HepG2 (cell line): ENCODE results near the gene ATOH8. TPM values are rescaled to one million over a fixed set of nuclear protein-coding genes. Genes with fewer than 3 reads are reported as not detected.

Experiments
- ATAC-seq: fragments of 200-7000 bp; cut with Tn5 transposase; 3 replicates; pipeline ENCODE4 v1.9.1; 2020; ENCODE audit warnings: mild to moderate bottlenecking, moderate library complexity
- BruUV-seq: library from RNA; stranded (reverse); fragments of 400-500 nt; replicated peaks from 2 replicates; lab custom pipeline; 2021; lab: Mats Ljungman, UMichigan
- CTCF ChIA-PET: fragments of 300-600 bp; formaldehyde crosslinking; extraction: SDS; loops from one replicate; lab custom pipeline; 2021; ENCODE audit warnings: low total read pairs, inconsistent platforms, low intra/inter-chr PET ratio; lab: Yijun Ruan, JAX
- POLR2A ChIA-PET: fragments of 350-600 bp; sonication (Branson Sonifier 250); formaldehyde crosslinking; loops from one replicate; lab custom pipeline; 2020; ENCODE audit warnings: antibody characterized with exemption, inconsistent platforms; lab: Yijun Ruan, JAX
- DNase-seq: peaks from one replicate; pipeline ENCODE4 v3.0.0-alpha.2; 2015; ENCODE audit warnings: low spot score
- FAIRE-seq: peaks from 3 replicates; lab custom pipeline; 2011; peaks lifted over from hg19 to GRCh38; lab: Jason Lieb, UNC
- H2AFZ ChIP-seq: one replicate; pipeline ENCODE4 v1.6.1; 2011; ENCODE audit warnings: low read length, inconsistent platforms
- H3K27ac ChIP-seq: fragments of 300-600 bp; 3 replicates; pipeline ENCODE4 v1.8.0; 2011; ENCODE audit warnings: mixed run types, mild to moderate bottlenecking, mixed read lengths, low read length, inconsistent platforms; ENCODE audit not compliant: insufficient read depth; ENCODE audit errors: extremely low read length
- H3K27me3 ChIP-seq, 2 experiments: fragments of 200-600 bp in 1 of 2; 2 replicates in 1 of 2; 3 replicates in 1 of 2; pipeline versions ENCODE4 v1.6.0 to v1.8.0; 2011; ENCODE audit warnings: low read length in 2 of 2, mild to moderate bottlenecking in 2 of 2, moderate library complexity in 2 of 2, inconsistent platforms in 1 of 2; ENCODE audit not compliant: insufficient read depth in 2 of 2, control insufficient read depth in 1 of 2
- H3K36me3 ChIP-seq, 2 experiments: fragments of 200-600 bp in 1 of 2; replicated peaks in 1 of 2; 2 replicates in 1 of 2; 3 replicates in 1 of 2; pipeline versions ENCODE4 v1.5.1 to v1.8.0; 2011; ENCODE audit warnings: low read length in 2 of 2, inconsistent platforms in 1 of 2; ENCODE audit not compliant: insufficient read depth in 2 of 2, control insufficient read depth in 1 of 2
- H3K4me1 ChIP-seq: 2 replicates; pipeline ENCODE4 v1.5.1; 2012; ENCODE audit warnings: low read length, inconsistent platforms; ENCODE audit not compliant: insufficient read depth
- H3K4me2 ChIP-seq: 2 replicates; pipeline ENCODE4 v1.6.0; 2011; ENCODE audit warnings: low read depth, low read length, inconsistent platforms
- H3K4me3 ChIP-seq, 3 experiments: fragments of 200-600 bp in 1 of 3; sonication (generic), shearing (Covaris generic) in 1 of 3; replicated peaks in 1 of 3; 2 replicates each; pipeline ENCODE4 v1.5.1; 2011 to 2016; ENCODE audit warnings: low read length in 3 of 3, inconsistent platforms in 2 of 3, low read depth in 2 of 3, mild to moderate bottlenecking in 2 of 3, control low read depth in 1 of 3, mixed read lengths in 1 of 3; ENCODE audit not compliant: insufficient read depth in 1 of 3
- H3K79me2 ChIP-seq: one replicate; pipeline ENCODE4 v1.6.1; 2011; ENCODE audit warnings: low read length, inconsistent platforms; ENCODE audit not compliant: insufficient read depth
- H3K9ac ChIP-seq: 2 replicates; pipeline ENCODE4 v1.6.0; 2011; ENCODE audit warnings: mild to moderate bottlenecking, low read depth, low read length, inconsistent platforms; ENCODE audit not compliant: insufficient read depth
- H3K9me3 ChIP-seq: 2 replicates; pipeline ENCODE4 v1.5.1; 2012; ENCODE audit warnings: mild to moderate bottlenecking, low read length
- H4K20me1 ChIP-seq: 2 replicates; pipeline ENCODE4 v1.6.0; 2011; ENCODE audit warnings: inconsistent platforms, mild to moderate bottlenecking, low read length, moderate library complexity; ENCODE audit not compliant: insufficient read depth
- CCDC6 ChIP-seq: sonication (generic); formaldehyde crosslinking; IDR thresholded peaks from 2 replicates; pipeline ENCODE4 v1.8.1; 2022; ENCODE audit warnings: mild to moderate bottlenecking, missing genetic modification reagents, moderate library complexity
- IRX3 ChIP-seq: sonication (generic); formaldehyde crosslinking; IDR thresholded peaks from 2 replicates; pipeline ENCODE4 v1.8.1; 2023; ENCODE audit warnings: mild to moderate bottlenecking, low read depth, missing genetic modification reagents, borderline replicate concordance
- POLR2G ChIP-seq: fragments of 200-400 bp; formaldehyde crosslinking; IDR thresholded peaks from 2 replicates; pipeline ENCODE4 v1.6.1; 2018; ENCODE audit warnings: mild to moderate bottlenecking, low read depth, low read length, moderate library complexity
- SAFB2 ChIP-seq: sonication (generic); formaldehyde crosslinking; IDR thresholded peaks from 2 replicates; pipeline ENCODE4 v1.5.1; 2020; ENCODE audit warnings: missing genetic modification reagents, low read depth, mild to moderate bottlenecking, borderline replicate concordance
- ZKSCAN8 ChIP-seq: IDR thresholded peaks from 2 replicates; pipeline ENCODE4 v1.6.1; 2016; ENCODE audit warnings: borderline replicate concordance, missing genetic modification reagents, missing compliant biosample characterization
- ZNF337 ChIP-seq: sonication (generic); formaldehyde crosslinking; IDR thresholded peaks from 2 replicates; pipeline ENCODE4 v1.5.1; 2020; ENCODE audit warnings: missing genetic modification reagents, low read depth, mild to moderate bottlenecking, borderline replicate concordance
- ZSCAN21 ChIP-seq: sonication (generic); formaldehyde crosslinking; IDR thresholded peaks from 2 replicates; pipeline ENCODE4 v1.8.0; 2022; ENCODE audit warnings: mild to moderate bottlenecking, missing genetic modification reagents, moderate library complexity, borderline replicate concordance
- WGBS: methylation state at CpG from one replicate; pipeline ENCODE4 v1.1.6; 2017; ENCODE audit warnings: low lambda C conversion rate; 5-methylcytosine and 5-hydroxymethylcytosine counted together
- in situ Hi-C: cut with HindIII; loops from 2 replicates; pipeline ENCODE4 v1.10.0; 2017; ENCODE audit warnings: low pct_unique_long_range_greater_than_20kb; ENCODE audit not compliant: extremely low pct_ligation_motif_present
- intact Hi-C: fragments of 100-400 bp; cut with micrococcal nuclease; formaldehyde crosslinking; loops from one replicate; pipeline ENCODE4 v1.10.0; 2022; ENCODE audit not compliant: unreplicated experiment
- polyA plus RNA-seq, 8 experiments: library from polyadenylated mRNA; depleted of rRNA in 3 of 8; stranded (reverse) in 7 of 8; unstranded in 1 of 8; fragments of >200 nt; fragmentation: Illumina TruSeq in 4 of 8; extraction: Trizol in 4 of 8; gene quantifications; 2 replicates each; pipeline versions ENCODE4 v1.2.1 to v1.2.3, GENCODE V29; 2011 to 2016; ENCODE audit warnings: low read depth in 4 of 8, missing spikeins in 1 of 8, mixed read lengths in 1 of 8; ENCODE audit not compliant: insufficient read depth in 1 of 8
- total RNA-seq, 5 experiments: library from RNA; depleted of rRNA; stranded (reverse); fragments of >200 nt; fragmentation: Illumina TruSeq; extraction: Trizol; gene quantifications; 2 replicates each; pipeline ENCODE4 v1.2.3, GENCODE V29; 2016; ENCODE audit warnings: low read depth in 1 of 5
- TF ChIP-seq, protein P1 (sequence below): fragments of 450-650 bp; IDR thresholded peaks from 2 replicates; pipeline ENCODE4 v1.6.1; 2016
- TF ChIP-seq, protein P2 (sequence below): sonication (generic); formaldehyde crosslinking; IDR thresholded peaks from 2 replicates; pipeline ENCODE4 v1.5.0; 2020; ENCODE audit warnings: mild to moderate bottlenecking, missing genetic modification reagents, borderline replicate concordance
- TF ChIP-seq, protein P3 (sequence below): sonication (generic); formaldehyde crosslinking; IDR thresholded peaks from 2 replicates; pipeline ENCODE4 v1.5.1; 2020; ENCODE audit warnings: mild to moderate bottlenecking, moderate library complexity, missing genetic modification reagents

The ATOH8 gene
- total and polyA plus RNA-seq, 2 of the 13 experiments (the other 11 are each of a cell fraction or from before 2014, with no cell fraction given): 0.13 to 0.61 TPM

DNA sequence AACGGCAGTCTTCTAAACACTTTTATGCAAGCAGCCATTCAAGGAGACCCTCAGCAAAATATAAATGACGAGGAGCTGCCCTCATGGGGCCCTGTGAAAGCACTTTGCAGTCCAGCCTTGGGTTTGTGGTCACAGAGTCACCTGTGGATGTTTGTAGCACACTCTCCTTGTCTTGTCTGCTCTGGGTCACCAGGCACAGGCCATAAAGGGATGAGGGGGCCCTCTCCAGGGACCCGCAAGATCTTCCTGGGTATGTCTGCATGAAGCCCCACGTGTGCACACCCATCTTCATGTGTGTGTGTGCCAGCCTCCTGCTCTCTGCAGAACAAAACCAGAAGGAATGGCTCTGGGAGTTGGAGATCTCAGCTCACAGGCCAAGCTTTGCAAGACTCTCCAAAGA is 36.2 kb downstream of the ATOH8 start (continued):
- TF ChIP-seq, protein P1, sequence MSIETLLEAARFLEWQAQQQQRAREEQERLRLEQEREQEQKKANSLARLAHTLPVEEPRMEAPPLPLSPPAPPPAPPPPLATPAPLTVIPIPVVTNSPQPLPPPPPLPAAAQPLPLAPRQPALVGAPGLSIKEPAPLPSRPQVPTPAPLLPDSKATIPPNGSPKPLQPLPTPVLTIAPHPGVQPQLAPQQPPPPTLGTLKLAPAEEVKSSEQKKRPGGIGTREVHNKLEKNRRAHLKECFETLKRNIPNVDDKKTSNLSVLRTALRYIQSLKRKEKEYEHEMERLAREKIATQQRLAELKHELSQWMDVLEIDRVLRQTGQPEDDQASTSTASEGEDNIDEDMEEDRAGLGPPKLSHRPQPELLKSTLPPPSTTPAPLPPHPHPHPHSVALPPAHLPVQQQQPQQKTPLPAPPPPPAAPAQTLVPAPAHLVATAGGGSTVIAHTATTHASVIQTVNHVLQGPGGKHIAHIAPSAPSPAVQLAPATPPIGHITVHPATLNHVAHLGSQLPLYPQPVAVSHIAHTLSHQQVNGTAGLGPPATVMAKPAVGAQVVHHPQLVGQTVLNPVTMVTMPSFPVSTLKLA: no peak
- TF ChIP-seq ZKSCAN8 (CRISPR knock-in tag) (no peak), ZNF337 (CRISPR knock-in tag) (no peak), ZSCAN21 (CRISPR knock-in tag) (no peak), IRX3 (no peak), POLR2G (no peak)
- TF ChIP-seq, all 625 proteins: peak for 0

DNA sequence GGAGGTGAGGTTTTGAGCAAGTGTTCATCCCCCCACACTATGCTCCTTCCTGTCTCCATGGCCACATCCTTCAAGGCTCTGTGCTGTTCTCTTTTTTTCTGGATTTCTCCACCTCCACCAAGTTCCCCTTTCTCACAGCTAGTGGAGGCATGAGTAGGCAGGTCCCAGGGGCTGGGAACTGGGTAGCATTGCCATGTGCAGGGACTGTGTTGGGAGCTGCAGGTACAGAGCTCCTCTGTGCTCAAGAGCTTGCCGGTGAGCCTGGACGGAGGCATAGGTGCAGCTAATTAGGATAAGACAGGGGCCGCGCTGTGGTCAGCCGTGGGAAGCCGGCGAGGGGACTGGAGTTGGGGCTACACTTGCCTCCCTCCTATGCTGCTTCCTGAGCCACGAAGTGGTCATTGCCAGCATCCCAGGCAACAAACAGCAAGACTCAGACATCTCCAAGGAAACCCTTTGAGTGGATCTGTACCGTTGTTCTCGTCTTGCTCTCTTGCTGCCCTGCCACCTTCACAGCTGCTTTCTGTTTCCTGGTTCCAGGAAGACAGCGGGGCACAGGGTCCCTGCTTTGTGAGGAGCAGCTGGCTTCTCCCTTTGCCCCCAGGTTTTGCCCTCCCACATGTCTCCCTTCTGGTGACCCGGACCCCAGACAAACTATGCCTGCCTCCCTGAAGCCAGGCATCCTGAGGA is 36.9 kb downstream of the ATOH8 start:
- H3K36me3 ChIP-seq: no peaks in the 10 kb centered on the region
- no peaks in the 10 kb centered on the region for H4K20me1 ChIP-seq
- ChIA-PET POLR2A (no interaction called here), CTCF (no interaction called here)
- intact Hi-C loops: no loop called here
- no peaks in the 10 kb centered on the region for H3K9me3 ChIP-seq
- no peak overlapping the region for H3K9ac ChIP-seq
- H2AFZ ChIP-seq: no peak overlapping the region
- 82% methylated on average over 9 of the region's 12 CpGs for WGBS
- DNase-seq (no peak), ATAC-seq (no peak), FAIRE-seq (no peak)
- H3K4me2 ChIP-seq: no peak overlapping the region
- no peak overlapping the region for H3K4me3 ChIP-seq
- no peak overlapping the region for H3K27ac ChIP-seq
- H3K79me2 ChIP-seq: no peaks in the 10 kb centered on the region
- in situ Hi-C loops: no loop called here
- no peaks in the 10 kb centered on the region; a peak in 1 of 5 replicates for H3K27me3 ChIP-seq
- no TSS peak for BruUV-seq
- H3K4me1 ChIP-seq: peaks cover 68% of the 10 kb centered on the region
- TF ChIP-seq CCDC6 (CRISPR knock-in tag): no peak
- no peak for TF ChIP-seq SAFB2 (CRISPR knock-in tag)
- no peak for TF ChIP-seq ZNF337 (CRISPR knock-in tag)
- TF ChIP-seq, protein P2, sequence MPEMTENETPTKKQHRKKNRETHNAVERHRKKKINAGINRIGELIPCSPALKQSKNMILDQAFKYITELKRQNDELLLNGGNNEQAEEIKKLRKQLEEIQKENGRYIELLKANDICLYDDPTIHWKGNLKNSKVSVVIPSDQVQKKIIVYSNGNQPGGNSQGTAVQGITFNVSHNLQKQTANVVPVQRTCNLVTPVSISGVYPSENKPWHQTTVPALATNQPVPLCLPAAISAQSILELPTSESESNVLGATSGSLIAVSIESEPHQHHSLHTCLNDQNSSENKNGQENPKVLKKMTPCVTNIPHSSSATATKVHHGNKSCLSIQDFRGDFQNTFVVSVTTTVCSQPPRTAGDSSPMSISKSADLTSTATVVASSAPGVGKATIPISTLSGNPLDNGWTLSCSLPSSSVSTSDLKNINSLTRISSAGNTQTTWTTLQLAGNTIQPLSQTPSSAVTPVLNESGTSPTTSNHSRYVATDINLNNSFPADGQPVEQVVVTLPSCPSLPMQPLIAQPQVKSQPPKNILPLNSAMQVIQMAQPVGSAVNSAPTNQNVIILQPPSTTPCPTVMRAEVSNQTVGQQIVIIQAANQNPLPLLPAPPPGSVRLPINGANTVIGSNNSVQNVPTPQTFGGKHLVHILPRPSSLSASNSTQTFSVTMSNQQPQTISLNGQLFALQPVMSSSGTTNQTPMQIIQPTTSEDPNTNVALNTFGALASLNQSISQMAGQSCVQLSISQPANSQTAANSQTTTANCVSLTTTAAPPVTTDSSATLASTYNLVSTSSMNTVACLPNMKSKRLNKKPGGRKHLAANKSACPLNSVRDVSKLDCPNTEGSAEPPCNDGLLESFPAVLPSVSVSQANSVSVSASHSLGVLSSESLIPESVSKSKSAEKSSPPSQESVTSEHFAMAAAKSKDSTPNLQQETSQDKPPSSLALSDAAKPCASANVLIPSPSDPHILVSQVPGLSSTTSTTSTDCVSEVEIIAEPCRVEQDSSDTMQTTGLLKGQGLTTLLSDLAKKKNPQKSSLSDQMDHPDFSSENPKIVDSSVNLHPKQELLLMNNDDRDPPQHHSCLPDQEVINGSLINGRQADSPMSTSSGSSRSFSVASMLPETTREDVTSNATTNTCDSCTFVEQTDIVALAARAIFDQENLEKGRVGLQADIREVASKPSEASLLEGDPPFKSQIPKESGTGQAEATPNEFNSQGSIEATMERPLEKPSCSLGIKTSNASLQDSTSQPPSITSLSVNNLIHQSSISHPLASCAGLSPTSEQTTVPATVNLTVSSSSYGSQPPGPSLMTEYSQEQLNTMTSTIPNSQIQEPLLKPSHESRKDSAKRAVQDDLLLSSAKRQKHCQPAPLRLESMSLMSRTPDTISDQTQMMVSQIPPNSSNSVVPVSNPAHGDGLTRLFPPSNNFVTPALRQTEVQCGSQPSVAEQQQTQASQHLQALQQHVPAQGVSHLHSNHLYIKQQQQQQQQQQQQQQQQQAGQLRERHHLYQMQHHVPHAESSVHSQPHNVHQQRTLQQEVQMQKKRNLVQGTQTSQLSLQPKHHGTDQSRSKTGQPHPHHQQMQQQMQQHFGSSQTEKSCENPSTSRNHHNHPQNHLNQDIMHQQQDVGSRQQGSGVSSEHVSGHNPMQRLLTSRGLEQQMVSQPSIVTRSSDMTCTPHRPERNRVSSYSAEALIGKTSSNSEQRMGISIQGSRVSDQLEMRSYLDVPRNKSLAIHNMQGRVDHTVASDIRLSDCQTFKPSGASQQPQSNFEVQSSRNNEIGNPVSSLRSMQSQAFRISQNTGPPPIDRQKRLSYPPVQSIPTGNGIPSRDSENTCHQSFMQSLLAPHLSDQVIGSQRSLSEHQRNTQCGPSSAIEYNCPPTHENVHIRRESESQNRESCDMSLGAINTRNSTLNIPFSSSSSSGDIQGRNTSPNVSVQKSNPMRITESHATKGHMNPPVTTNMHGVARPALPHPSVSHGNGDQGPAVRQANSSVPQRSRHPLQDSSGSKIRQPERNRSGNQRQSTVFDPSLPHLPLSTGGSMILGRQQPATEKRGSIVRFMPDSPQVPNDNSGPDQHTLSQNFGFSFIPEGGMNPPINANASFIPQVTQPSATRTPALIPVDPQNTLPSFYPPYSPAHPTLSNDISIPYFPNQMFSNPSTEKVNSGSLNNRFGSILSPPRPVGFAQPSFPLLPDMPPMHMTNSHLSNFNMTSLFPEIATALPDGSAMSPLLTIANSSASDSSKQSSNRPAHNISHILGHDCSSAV (CRISPR knock-in tag): no peak
- TF ChIP-seq, protein P3, sequence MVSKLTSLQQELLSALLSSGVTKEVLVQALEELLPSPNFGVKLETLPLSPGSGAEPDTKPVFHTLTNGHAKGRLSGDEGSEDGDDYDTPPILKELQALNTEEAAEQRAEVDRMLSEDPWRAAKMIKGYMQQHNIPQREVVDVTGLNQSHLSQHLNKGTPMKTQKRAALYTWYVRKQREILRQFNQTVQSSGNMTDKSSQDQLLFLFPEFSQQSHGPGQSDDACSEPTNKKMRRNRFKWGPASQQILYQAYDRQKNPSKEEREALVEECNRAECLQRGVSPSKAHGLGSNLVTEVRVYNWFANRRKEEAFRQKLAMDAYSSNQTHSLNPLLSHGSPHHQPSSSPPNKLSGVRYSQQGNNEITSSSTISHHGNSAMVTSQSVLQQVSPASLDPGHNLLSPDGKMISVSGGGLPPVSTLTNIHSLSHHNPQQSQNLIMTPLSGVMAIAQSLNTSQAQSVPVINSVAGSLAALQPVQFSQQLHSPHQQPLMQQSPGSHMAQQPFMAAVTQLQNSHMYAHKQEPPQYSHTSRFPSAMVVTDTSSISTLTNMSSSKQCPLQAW: no peak
